ENCODE results near the gene CCDC192. TPM values are rescaled to one million over a fixed set of nuclear protein-coding genes. Genes with fewer than 3 reads are reported as not detected.

Gene CCDC192
- total and polyA plus RNA-seq, 5 experiments from 2014 or later, result not detected

DNA sequence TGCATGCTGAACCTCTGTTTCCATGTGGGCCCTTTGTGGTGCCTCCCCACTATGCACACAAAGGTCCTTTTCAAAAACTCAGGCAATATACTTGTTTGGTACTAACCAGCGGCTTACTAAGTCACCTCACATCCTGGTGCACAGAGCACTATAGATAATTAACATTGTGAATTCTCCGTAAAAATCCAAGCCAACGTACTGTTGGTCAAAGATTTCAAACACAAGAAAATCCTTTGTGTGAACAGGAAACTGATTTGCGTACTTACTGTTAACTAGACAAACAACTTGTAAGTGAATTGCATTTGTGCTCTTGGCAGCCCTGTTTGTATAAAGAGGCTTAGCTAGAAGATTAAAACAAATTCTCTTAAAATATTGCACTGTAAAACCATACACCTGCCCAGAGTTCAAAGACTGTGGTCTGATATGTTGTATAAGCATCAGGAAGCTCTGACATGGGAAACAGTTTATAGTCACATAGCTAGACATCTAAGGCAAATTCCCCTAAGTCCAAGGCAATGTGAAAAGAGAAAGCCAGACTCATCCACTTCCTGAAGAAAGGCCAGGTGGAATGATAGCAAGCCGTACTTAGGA is 255.3 kb downstream of the CCDC192 start:
- peaks cover 24 to 35% (median 29%) of the 10 kb centered on the region in 3 donors for H3K36me3 Mint-ChIP-seq
- no peaks in the 10 kb centered on the region for H3K9me3 Mint-ChIP-seq
- no peak for ATAC-seq
- H3K27ac Mint-ChIP-seq, result peak overlapping the region in 1 of 10 donors; percentile 62
- peaks cover 16 to 37% (median 26%) of the 10 kb centered on the region in 4 donors for H3K4me1 Mint-ChIP-seq
- no peak overlapping the region for H3K4me3 Mint-ChIP-seq
- POLR2A ChIA-PET, result no interaction called here
- H3K27me3 Mint-ChIP-seq, result no peaks in the 10 kb centered on the region
- no peak for DNase-seq

DNA sequence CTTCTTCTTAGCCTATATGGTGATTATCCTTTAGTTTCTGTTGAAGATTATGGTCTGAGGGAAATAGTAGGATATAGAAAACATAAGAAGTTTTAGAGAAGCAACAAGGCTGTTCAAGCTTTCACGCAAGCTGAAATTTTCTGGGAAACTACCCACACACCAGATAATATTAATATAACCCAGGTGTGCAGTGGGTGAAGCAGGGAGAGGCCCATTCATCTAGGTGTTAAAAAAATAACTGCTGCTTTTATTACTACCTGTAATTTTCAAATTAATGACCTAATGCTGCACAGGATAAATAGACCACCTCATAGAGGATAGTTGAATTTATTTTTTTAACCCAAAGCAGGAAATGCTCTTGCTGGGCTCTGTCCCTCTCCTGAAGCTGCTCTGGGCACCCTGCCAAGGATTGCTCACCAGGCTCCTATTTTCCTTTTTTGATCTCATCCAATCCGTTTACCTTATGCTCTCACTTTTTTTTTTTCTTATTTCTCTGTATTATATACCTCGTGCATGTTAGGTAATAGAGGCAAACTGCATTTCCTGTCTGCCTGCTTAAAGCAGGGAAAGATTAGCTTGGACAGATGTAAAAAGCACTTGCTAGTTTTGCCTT is 256.1 kb downstream of the CCDC192 start:
- Mint-ChIP-seq H3K27me3 (no peaks in the 10 kb centered on the region), H3K9me3 (peaks cover 0 to 3% (median 0%) of the 10 kb centered on the region in 9 donors), H3K36me3 (peaks cover 25 to 32% (median 30%) of the 10 kb centered on the region in 3 donors), H3K27ac (peak overlapping the region in 4 of 10 donors; percentile 23 to 80 (median 74)), H3K4me1 (peaks cover 16 to 37% (median 26%) of the 10 kb centered on the region in 4 donors), H3K4me3 (peak overlapping the region in 1 of 10 donors; percentile 21)
- POLR2A ChIA-PET, result no interaction called here
- DNase-seq (peak in 5 of 10 donors; percentile 8 to 23 (median 10)), ATAC-seq (peak in 1 of 2 donors; percentile 22)

DNA sequence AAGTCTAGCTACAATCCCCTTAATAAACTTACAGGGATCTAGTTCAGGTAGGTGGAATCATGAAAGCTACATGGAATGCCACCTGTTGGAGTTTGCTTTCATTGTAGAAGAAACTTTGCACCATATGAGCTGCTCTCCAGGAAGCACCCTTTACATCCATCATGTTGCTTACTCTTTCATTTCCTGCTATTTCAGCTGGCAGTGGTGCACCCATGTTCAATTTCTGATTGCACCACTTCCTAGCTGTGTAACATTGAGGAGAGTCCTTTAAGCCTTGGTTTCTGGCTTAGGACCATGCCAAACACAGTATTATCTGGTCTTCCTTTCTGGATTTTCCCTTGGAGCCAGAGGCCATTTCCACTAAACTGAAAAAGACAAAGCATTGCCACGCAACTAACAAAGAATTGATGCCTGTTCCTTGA is 257.1 kb downstream of the CCDC192 start:
- POLR2A ChIA-PET, result no interaction called here
- DNase-seq (no peak), ATAC-seq (no peak)
- Mint-ChIP-seq H3K27ac (peak overlapping the region in 4 of 10 donors; percentile 2 to 77 (median 56)), H3K36me3 (peaks cover 28 to 39% (median 35%) of the 10 kb centered on the region in 3 donors), H3K9me3 (peaks cover 0 to 8% (median 0%) of the 10 kb centered on the region in 9 donors), H3K4me3 (no peak overlapping the region), H3K4me1 (peaks cover 16 to 37% (median 26%) of the 10 kb centered on the region in 4 donors), H3K27me3 (no peaks in the 10 kb centered on the region)

DNA sequence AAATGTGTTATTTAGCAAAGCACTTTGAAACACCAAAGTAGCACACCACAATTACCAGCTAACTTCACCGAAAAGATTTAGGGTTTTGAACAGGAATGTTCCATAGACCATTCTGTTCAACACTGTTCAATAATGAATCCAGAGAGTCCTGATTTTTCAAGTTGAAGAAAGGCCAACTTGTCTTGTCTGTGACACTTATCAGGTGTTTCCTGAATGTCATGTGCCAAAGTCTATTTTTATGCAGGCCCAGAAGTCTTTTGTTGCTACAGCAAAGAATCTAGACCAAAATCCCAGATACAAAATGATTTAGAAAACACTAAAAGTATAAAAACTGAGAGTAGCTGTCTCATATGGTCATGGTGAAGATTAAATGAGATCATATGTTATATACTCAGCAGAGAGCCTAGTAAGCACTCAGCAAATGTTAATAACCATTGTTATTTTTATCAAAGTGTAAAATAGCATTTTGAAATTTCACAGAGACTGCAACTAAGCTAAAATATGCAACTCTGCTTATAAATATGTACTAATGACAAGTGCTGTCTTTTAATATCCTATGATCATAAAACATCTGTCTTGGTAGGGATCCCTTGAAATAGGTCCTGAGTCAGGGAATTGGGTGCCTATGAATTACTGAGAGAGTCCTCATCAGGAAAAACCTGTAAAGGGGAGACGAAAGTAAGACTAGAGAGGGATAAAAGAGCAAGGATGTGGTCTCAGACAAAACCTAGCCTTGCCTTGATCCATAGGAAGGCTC is 258.0 kb downstream of the CCDC192 start:
- peaks cover 0 to 8% (median 0%) of the 10 kb centered on the region in 9 donors for H3K9me3 Mint-ChIP-seq
- POLR2A ChIA-PET, result no interaction called here
- no peak overlapping the region for H3K4me3 Mint-ChIP-seq
- H3K27ac Mint-ChIP-seq, result peak overlapping the region in 1 of 10 donors; percentile 4
- DNase-seq, result no peak
- ATAC-seq, result no peak
- H3K36me3 Mint-ChIP-seq, result peaks cover 27 to 37% (median 33%) of the 10 kb centered on the region in 3 donors
- no peaks in the 10 kb centered on the region for H3K27me3 Mint-ChIP-seq
- peaks cover 16 to 37% (median 26%) of the 10 kb centered on the region in 4 donors for H3K4me1 Mint-ChIP-seq

DNA sequence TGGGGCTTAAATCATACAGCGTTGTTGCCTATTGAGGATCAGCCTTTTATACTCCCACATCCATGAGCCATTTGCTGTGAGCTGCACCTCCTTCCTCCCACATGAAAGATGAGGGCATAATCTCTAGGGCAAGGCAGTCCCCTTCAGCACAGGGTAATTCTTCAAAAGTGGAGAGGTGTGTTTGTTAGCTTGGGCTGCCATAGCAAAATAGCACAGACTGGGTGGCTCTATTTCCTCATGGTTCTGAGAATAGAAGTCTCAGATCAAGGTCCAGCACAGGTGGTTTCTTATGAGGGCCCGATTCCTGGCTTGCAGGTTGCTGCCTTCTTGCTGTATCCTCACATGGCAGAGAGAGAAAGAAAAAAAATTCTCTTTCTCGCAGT is 258.6 kb downstream of the CCDC192 start:
- DNase-seq (no peak), ATAC-seq (no peak)
- Mint-ChIP-seq H3K27ac (no peak overlapping the region), H3K36me3 (peaks cover 28 to 37% (median 33%) of the 10 kb centered on the region in 3 donors), H3K27me3 (no peaks in the 10 kb centered on the region), H3K9me3 (peaks cover 0 to 8% (median 0%) of the 10 kb centered on the region in 9 donors), H3K4me3 (no peak overlapping the region), H3K4me1 (peaks cover 16 to 37% (median 26%) of the 10 kb centered on the region in 4 donors)
- POLR2A ChIA-PET, result no interaction called here

DNA sequence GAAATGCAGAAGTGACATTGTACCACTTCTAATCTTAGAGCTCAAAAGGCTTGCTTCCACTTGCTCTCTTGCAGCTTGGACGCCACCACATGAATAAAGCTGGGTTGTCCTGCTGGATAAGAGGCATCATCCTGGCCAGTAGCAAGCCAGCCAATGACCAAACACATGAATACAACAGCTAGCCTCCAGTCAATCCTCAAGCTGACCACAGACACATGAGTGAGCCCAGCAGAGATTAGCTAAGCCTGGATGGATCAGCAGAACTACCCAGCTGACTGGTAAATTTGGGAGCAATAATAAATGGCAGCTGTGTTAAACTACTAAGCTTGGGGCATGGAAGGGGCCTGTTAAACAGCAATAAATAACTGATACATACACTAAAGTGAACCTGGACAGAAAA is 259.3 kb downstream of the CCDC192 start:
- H3K9me3 Mint-ChIP-seq, result peaks cover 0 to 8% (median 2%) of the 10 kb centered on the region in 9 donors
- peaks cover 30 to 40% (median 31%) of the 10 kb centered on the region in 3 donors for H3K36me3 Mint-ChIP-seq
- H3K27me3 Mint-ChIP-seq, result no peaks in the 10 kb centered on the region
- DNase-seq (no peak), ATAC-seq (no peak)
- H3K4me1 Mint-ChIP-seq, result peaks cover 16 to 37% (median 26%) of the 10 kb centered on the region in 4 donors
- no peak overlapping the region for H3K4me3 Mint-ChIP-seq
- no peak overlapping the region for H3K27ac Mint-ChIP-seq
- POLR2A ChIA-PET, result no interaction called here

DNA sequence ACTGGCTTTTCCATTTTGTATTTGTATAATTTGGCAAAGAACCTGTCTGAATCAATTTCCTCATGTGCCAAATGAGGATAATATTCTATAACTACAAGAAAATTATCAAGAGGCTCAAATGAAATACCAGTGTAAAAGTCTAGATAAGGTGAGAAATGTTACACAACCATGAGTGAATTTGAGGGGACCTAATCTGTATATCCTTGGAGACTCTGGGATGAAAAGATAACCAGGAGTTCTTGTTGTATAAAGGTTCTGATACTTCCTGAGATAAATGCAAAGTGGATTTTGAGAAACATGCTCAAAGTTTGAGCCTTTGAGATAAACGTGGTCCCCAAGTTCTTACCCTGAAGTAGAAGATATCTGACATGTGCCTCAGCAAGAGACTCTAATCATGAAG is 260.0 kb downstream of the CCDC192 start:
- H3K4me3 Mint-ChIP-seq, result no peak overlapping the region
- POLR2A ChIA-PET, result no interaction called here
- H3K9me3 Mint-ChIP-seq, result peaks cover 0 to 10% (median 3%) of the 10 kb centered on the region in 9 donors
- H3K27me3 Mint-ChIP-seq, result no peaks in the 10 kb centered on the region
- ATAC-seq (no peak), DNase-seq (no peak)
- peaks cover 17 to 37% (median 26%) of the 10 kb centered on the region in 4 donors for H3K4me1 Mint-ChIP-seq
- H3K27ac Mint-ChIP-seq, result no peak overlapping the region
- H3K36me3 Mint-ChIP-seq, result peaks cover 30 to 46% (median 33%) of the 10 kb centered on the region in 3 donors

DNA sequence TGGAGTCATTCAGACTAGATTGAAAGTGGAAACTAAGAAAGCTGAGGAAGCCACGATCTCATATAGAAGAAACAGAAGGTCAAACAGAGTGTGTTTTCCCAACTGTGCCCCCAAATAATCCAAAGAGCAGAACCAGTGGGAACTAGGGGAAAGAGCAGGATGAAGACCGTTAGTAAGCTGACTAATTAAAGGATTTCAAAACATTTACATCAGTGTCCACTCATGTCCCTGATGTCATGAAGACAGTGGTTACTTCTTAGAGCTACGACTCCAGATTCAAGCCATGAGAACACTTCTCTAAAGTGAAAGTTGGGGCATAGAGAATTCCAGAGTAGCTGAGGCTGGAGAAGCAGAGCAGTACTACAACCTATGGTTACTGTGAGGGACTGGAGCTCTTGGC is 260.7 kb downstream of the CCDC192 start:
- no peaks in the 10 kb centered on the region for H3K27me3 Mint-ChIP-seq
- DNase-seq (no peak), ATAC-seq (no peak)
- no peak overlapping the region for H3K4me3 Mint-ChIP-seq
- H3K4me1 Mint-ChIP-seq, result peaks cover 16 to 37% (median 26%) of the 10 kb centered on the region in 4 donors
- H3K27ac Mint-ChIP-seq, result no peak overlapping the region
- POLR2A ChIA-PET, result no interaction called here
- H3K9me3 Mint-ChIP-seq, result peaks cover 0 to 10% (median 3%) of the 10 kb centered on the region in 9 donors
- peaks cover 30 to 48% (median 33%) of the 10 kb centered on the region in 3 donors for H3K36me3 Mint-ChIP-seq

DNA sequence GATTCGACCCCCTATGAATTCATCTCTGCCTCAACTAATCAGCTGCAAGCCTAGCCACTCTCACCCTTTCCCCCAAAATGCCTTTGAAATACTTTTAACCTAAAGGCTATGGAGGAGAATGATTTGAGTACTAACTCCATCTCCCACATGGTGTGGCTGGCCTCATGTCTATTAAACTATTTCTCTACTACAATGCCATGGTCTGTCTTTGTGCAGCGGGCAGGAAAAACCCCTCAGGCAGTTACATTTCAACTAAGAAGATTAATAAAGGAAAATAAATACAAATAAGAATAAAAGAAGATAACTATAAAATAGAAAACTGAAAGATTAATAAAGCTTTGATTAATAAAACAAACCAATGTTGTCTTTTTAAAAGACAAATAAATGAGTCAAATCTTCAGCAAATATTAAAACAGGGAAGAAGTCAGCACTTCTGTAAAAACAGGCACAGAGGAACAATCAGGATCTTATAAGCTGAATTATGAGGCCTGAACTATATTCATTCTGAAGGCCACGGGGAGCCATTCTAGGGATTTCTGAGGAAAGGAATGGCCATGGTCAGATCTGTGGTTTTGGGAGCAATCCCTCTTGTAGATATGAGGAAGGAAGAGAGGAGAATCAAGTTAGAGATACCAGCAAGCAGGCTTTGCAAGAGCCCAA is 264.3 kb downstream of the CCDC192 start:
- Mint-ChIP-seq H3K4me3 (no peak overlapping the region), H3K9me3 (peaks cover 0 to 10% (median 4%) of the 10 kb centered on the region in 9 donors), H3K36me3 (peaks cover 35 to 49% (median 36%) of the 10 kb centered on the region in 3 donors), H3K4me1 (peaks cover 0 to 2% (median under 1%) of the 10 kb centered on the region in 4 donors), H3K27me3 (no peaks in the 10 kb centered on the region), H3K27ac (no peak overlapping the region)
- POLR2A ChIA-PET, result no interaction called here
- ATAC-seq (no peak), DNase-seq (no peak)

DNA sequence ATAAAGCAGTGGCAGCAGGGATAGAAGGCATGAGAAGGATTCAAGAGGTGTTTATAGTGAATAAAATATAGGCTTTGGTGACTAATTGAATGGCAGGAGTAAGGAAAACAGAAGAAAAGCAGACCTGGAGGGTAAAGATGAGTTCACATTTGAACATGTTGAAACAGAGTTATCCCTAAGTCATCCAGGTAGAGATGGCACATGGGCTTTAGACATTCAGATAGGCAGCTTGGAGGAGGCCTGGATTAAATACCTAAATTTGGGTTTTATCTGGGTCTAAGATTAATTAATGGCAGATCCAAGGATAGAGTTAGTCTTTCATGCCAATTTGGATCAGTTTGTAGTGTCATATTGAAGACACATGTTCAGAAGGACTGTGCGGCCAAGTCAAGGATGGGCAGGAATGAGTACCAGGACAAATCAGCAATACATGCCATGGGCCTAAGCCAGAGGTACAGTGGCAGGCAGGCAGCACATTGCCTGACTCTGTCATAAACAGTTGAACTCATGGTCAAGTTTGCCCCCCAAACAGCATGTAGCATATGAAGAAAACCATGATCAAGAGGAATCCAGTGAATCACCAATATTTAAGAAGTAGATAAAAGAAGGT is 264.9 kb downstream of the CCDC192 start:
- Mint-ChIP-seq H3K27me3 (no peaks in the 10 kb centered on the region), H3K4me1 (peaks cover 0 to 2% (median 0%) of the 10 kb centered on the region in 4 donors), H3K4me3 (no peak overlapping the region), H3K9me3 (peaks cover 0 to 10% (median 4%) of the 10 kb centered on the region in 9 donors), H3K36me3 (peaks cover 35 to 48% (median 36%) of the 10 kb centered on the region in 3 donors), H3K27ac (no peak overlapping the region)
- ATAC-seq (no peak), DNase-seq (no peak)
- POLR2A ChIA-PET, result no interaction called here

DNA sequence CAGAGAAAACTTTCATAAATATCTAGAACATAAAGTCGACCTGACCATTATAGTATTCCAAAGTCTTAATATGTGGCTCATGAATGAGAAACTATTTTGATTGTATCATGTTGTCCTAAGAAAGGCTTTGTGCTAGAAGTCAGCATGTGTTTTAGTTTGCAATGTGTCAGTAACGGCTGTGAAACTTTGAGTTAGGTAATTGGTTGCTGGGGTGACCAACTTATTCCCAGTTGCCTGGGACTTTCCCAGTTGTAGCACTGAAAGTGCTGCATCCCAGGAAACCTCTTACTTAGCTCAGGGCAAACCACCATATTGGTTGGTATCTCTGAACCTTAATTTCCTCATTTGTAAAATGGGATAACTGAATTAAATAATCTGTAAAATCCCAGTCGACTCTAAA is 265.8 kb downstream of the CCDC192 start:
- no peak for DNase-seq
- H3K4me1 Mint-ChIP-seq, result peaks cover 0 to 2% (median 0%) of the 10 kb centered on the region in 4 donors
- H3K36me3 Mint-ChIP-seq, result peaks cover 31 to 44% (median 31%) of the 10 kb centered on the region in 3 donors
- H3K27me3 Mint-ChIP-seq, result no peaks in the 10 kb centered on the region
- H3K9me3 Mint-ChIP-seq, result peaks cover 0 to 10% (median 4%) of the 10 kb centered on the region in 9 donors
- ATAC-seq, result no peak
- H3K27ac Mint-ChIP-seq, result no peak overlapping the region
- no peak overlapping the region for H3K4me3 Mint-ChIP-seq
- POLR2A ChIA-PET, result no interaction called here

DNA sequence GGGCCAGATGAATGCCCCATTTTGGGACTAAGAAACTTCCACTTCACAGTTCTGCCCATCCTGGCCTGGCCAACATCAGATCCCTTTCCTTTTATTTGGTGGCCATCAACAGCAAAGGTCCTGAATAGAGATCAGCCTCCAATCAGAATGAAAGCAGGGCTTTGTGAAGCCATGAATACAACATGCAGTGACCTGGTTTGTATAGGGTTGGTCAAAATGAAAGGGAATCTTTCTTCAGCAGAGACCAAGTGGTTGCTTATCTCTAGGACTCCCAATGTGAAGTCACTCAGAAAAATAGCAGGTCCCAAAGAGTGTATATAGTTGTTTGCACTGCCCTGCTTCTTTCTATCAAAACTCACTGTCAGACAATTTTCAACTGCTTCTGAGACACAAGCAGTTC is 266.5 kb downstream of the CCDC192 start:
- Mint-ChIP-seq H3K27ac (no peak overlapping the region), H3K9me3 (peaks cover 0 to 10% (median 4%) of the 10 kb centered on the region in 9 donors), H3K27me3 (no peaks in the 10 kb centered on the region), H3K36me3 (peaks cover 30 to 39% (median 30%) of the 10 kb centered on the region in 3 donors), H3K4me3 (no peak overlapping the region), H3K4me1 (peaks cover 0 to 2% (median 0%) of the 10 kb centered on the region in 4 donors)
- POLR2A ChIA-PET, result no interaction called here
- no peak for ATAC-seq
- DNase-seq, result no peak

Data from naive thymus-derived CD8-positive, alpha-beta T cell (primary cell).